H1 (cell line): ENCODE data around the gene WASHC4. TPM values are rescaled to one million over a fixed set of nuclear protein-coding genes. Genes with fewer than 3 reads are reported as not detected.

Experiments used
- BACH1 ChIP-seq: IDR thresholded peaks from 2 replicates; pipeline ENCODE4 v1.6.1; 2012; ENCODE audit warnings: low read length, improper control_type of control experiment
- FOSL1 ChIP-seq: IDR thresholded peaks from 2 replicates; pipeline ENCODE4 v1.6.1; 2011; ENCODE audit warnings: mild to moderate bottlenecking, low read depth, low read length, moderate library complexity; ENCODE audit not compliant: insufficient read depth
- KDM4A ChIP-seq: IDR thresholded peaks from one replicate; pipeline ENCODE4 v1.7.1; 2012; ENCODE audit warnings: low read depth, mild to moderate bottlenecking, moderate library complexity, low read length, inconsistent platforms; ENCODE audit not compliant: severe bottlenecking
- ZNF274 ChIP-seq: IDR thresholded peaks from 2 replicates; pipeline ENCODE4 v1.7.0; 2012; ENCODE audit warnings: low read length, borderline replicate concordance; ENCODE audit errors: extremely low read depth
- polyA plus RNA-seq, 7 experiments: library from polyadenylated mRNA; depleted of rRNA in 3 of 7; stranded (reverse) in 5 of 7; unstranded in 2 of 7; fragments of >200 nt in 5 of 7; fragments of 200-250 nt in 2 of 7; gene quantifications; 1 replicate in 5 of 7; 2 replicates in 1 of 7; 4 replicates in 1 of 7; pipeline versions ENCODE4 v1.2.1 to v1.2.3, GENCODE V29; 2011 to 2013; ENCODE audit warnings: missing spikeins in 2 of 7, mixed read lengths in 2 of 7
- total RNA-seq: library from RNA; stranded (reverse); fragmentation: NEBNext Ultra II Directional; extraction: Animal tissue kit (Norgen Biotek cat#: 25700); gene quantifications from 2 replicates; pipeline ENCODE4 v1.2.1, GENCODE V29; 2021
- TF ChIP-seq, protein P1 (sequence below): fragments of 300-600 bp; sonication (generic); IDR thresholded peaks from 2 replicates; pipeline ENCODE4 v1.7.1; 2012; ENCODE audit warnings: low read length, moderate library complexity, mild to moderate bottlenecking, inconsistent platforms; ENCODE audit not compliant: insufficient replicate concordance

The WASHC4 gene
- total and polyA plus RNA-seq, 2 of the 8 experiments (the other 6 are each of a cell fraction or from before 2014, with no cell fraction given), result 13.0 to 38.5 TPM

GRCh38 chr12:105212438-105212837 is 104.9 kb downstream of the WASHC4 start (continued):
- TF ChIP-seq, protein P1, sequence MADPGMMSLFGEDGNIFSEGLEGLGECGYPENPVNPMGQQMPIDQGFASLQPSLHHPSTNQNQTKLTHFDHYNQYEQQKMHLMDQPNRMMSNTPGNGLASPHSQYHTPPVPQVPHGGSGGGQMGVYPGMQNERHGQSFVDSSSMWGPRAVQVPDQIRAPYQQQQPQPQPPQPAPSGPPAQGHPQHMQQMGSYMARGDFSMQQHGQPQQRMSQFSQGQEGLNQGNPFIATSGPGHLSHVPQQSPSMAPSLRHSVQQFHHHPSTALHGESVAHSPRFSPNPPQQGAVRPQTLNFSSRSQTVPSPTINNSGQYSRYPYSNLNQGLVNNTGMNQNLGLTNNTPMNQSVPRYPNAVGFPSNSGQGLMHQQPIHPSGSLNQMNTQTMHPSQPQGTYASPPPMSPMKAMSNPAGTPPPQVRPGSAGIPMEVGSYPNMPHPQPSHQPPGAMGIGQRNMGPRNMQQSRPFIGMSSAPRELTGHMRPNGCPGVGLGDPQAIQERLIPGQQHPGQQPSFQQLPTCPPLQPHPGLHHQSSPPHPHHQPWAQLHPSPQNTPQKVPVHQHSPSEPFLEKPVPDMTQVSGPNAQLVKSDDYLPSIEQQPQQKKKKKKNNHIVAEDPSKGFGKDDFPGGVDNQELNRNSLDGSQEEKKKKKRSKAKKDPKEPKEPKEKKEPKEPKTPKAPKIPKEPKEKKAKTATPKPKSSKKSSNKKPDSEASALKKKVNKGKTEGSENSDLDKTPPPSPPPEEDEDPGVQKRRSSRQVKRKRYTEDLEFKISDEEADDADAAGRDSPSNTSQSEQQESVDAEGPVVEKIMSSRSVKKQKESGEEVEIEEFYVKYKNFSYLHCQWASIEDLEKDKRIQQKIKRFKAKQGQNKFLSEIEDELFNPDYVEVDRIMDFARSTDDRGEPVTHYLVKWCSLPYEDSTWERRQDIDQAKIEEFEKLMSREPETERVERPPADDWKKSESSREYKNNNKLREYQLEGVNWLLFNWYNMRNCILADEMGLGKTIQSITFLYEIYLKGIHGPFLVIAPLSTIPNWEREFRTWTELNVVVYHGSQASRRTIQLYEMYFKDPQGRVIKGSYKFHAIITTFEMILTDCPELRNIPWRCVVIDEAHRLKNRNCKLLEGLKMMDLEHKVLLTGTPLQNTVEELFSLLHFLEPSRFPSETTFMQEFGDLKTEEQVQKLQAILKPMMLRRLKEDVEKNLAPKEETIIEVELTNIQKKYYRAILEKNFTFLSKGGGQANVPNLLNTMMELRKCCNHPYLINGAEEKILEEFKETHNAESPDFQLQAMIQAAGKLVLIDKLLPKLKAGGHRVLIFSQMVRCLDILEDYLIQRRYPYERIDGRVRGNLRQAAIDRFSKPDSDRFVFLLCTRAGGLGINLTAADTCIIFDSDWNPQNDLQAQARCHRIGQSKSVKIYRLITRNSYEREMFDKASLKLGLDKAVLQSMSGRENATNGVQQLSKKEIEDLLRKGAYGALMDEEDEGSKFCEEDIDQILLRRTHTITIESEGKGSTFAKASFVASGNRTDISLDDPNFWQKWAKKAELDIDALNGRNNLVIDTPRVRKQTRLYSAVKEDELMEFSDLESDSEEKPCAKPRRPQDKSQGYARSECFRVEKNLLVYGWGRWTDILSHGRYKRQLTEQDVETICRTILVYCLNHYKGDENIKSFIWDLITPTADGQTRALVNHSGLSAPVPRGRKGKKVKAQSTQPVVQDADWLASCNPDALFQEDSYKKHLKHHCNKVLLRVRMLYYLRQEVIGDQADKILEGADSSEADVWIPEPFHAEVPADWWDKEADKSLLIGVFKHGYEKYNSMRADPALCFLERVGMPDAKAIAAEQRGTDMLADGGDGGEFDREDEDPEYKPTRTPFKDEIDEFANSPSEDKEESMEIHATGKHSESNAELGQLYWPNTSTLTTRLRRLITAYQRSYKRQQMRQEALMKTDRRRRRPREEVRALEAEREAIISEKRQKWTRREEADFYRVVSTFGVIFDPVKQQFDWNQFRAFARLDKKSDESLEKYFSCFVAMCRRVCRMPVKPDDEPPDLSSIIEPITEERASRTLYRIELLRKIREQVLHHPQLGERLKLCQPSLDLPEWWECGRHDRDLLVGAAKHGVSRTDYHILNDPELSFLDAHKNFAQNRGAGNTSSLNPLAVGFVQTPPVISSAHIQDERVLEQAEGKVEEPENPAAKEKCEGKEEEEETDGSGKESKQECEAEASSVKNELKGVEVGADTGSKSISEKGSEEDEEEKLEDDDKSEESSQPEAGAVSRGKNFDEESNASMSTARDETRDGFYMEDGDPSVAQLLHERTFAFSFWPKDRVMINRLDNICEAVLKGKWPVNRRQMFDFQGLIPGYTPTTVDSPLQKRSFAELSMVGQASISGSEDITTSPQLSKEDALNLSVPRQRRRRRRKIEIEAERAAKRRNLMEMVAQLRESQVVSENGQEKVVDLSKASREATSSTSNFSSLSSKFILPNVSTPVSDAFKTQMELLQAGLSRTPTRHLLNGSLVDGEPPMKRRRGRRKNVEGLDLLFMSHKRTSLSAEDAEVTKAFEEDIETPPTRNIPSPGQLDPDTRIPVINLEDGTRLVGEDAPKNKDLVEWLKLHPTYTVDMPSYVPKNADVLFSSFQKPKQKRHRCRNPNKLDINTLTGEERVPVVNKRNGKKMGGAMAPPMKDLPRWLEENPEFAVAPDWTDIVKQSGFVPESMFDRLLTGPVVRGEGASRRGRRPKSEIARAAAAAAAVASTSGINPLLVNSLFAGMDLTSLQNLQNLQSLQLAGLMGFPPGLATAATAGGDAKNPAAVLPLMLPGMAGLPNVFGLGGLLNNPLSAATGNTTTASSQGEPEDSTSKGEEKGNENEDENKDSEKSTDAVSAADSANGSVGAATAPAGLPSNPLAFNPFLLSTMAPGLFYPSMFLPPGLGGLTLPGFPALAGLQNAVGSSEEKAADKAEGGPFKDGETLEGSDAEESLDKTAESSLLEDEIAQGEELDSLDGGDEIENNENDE, result no peak
- TF ChIP-seq BACH1, result no peak
- no peak for TF ChIP-seq FOSL1
- TF ChIP-seq ZNF274, result no peak
- no peak for TF ChIP-seq KDM4A
